HUES6 (cell line): ENCODE measurements around the gene HOXC9.
"Not testable (repeated sequence)": the region's sequence is repeated elsewhere in the genome, so short reads cannot be mapped to it uniquely, and the experiment has no call there.

Experiments used
- H3K27ac ChIP-seq: 2 replicates; pipeline ENCODE4 v1.7.0; 2013; ENCODE audit warnings: low read depth, mild to moderate bottlenecking, low read length, inconsistent platforms
- H3K27me3 ChIP-seq: 2 replicates; pipeline ENCODE4 v1.6.1; 2013; ENCODE audit warnings: low read length; ENCODE audit not compliant: control insufficient read depth, insufficient read depth
- H3K36me3 ChIP-seq: 2 replicates; pipeline ENCODE4 v1.6.1; 2013; ENCODE audit warnings: low read length; ENCODE audit not compliant: control insufficient read depth, insufficient read depth
- H3K4me1 ChIP-seq: 2 replicates; pipeline ENCODE4 v1.6.1; 2013; ENCODE audit warnings: low read length; ENCODE audit not compliant: control insufficient read depth, insufficient read depth
- H3K4me3 ChIP-seq: 2 replicates; pipeline ENCODE4 v1.5.1; 2013; ENCODE audit warnings: low read depth, low read length
- H3K9ac ChIP-seq: one replicate; pipeline ENCODE4 v1.6.1; 2013; ENCODE audit warnings: mild to moderate bottlenecking, low read length
- H3K9me3 ChIP-seq: 2 replicates; pipeline ENCODE4 v1.6.1; 2013; ENCODE audit warnings: low read depth, low read length; ENCODE audit not compliant: control insufficient read depth, insufficient read depth

The HOXC9 gene

DNA sequence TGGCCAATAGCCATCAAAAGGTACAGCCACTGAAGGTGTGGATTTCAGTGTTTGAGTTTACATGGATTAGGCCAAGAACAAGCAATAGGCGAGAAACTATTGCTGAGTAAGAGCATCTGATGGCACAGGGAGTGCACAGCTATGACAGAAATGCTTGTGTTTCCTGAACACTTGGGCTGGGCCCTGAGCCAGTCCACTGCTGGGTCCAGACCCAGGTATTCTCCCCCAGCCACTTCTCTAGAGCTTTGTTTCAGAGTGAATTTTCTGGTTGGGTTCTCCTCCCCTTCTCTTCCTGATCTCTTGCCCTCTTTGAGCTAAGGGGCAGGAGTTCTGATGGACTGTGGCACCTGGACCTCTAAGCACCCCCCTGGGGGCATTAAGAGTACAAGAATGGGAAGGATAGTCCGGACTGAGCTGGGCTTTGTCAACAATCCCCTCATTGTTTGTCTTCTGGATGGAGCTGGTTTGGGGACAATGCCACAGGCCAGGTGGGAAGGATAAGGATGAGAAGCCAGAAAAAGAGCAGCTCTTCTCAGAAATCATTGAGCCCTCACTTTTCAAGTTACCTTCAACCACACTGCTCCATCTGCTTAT, 41.2 kb downstream of the HOXC9 start:
- Histone ChIP-seq H3K4me1 (no peaks in the 10 kb centered on the region; the same call in 1 of the 2 replicates), H3K9me3 (no peaks in the 10 kb centered on the region), H3K36me3 (no peaks in the 10 kb centered on the region), H3K27me3 (peaks cover 100% of the 10 kb centered on the region), H3K27ac (no peak overlapping the region), H3K4me3 (no peak overlapping the region), H3K9ac (peak overlapping the region; percentile 3)

DNA sequence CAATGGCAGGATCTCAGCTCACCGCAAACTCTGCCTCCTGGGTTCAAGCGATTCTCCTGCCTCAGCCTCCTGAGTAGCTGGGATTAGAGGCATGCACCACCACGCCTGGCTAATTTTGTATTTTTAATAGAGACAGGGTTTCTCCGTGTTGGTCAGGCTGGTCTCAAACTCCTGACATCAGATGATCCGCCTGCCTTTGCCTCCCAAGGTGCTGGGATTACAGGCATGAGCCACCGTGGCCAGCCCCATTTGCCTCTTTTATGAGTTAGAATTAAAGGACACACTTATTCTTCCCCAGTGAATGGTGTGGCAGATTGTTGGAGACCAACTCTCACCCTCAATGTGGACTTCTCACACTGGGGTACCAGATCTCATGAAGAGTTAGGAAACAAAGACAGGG, 42.1 kb downstream of the HOXC9 start:
- not testable (repeated sequence) for H3K27ac ChIP-seq, H3K4me3 ChIP-seq, H3K4me1 ChIP-seq, H3K9me3 ChIP-seq, H3K36me3 ChIP-seq
- Histone ChIP-seq H3K9ac (peak overlapping the region; percentile 40), H3K27me3 (peaks cover 100% of the 10 kb centered on the region)

DNA sequence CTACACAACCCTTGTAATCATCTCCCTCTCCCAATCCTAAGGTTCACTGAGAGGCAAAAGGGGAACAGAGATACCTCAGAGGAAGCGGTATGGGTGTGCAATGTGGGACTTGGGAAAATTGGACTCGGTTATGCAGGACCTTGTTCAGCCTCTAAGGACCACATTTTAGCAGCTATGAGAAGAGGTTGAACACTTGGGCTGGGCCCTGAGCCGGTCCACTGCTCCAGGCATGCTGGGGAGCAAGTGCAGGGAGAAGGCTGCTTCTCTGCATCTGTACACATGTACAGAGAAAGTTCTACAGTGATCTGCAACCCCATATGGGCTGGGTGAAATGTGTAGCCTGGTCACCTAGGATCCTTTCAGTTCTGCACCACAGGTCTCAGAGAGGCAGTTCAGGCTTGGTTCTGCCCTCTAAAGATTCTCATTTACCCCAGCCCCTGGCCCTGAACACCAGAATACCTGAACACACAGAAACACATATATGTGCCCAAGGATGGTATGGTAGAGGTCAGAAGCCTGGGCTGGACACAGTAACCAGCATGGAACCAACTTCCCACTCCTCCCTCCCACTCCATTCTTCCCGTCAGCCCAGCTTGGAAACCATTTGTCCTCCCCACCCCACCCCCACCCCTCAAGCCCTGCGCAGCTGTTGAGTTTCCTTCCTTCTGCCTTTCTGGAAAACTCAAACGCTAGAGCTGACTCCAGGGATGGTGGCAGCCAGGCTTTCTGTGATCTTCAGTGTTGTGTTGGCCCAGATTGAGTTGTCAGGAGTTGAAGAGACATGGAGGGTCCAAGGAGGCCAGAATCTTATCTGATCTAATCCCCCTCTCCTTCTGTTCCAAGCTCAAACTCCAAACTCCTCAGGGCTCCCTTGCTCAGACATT, 43.3 kb downstream of the HOXC9 start:
- Histone ChIP-seq H3K27me3 (peaks cover 100% of the 10 kb centered on the region), H3K9ac (peak overlapping the region; percentile 70), H3K36me3 (no peaks in the 10 kb centered on the region), H3K9me3 (no peaks in the 10 kb centered on the region), H3K27ac (no peak overlapping the region; the same call in 1 of the 2 replicates), H3K4me3 (no peak overlapping the region; the same call in 1 of the 2 replicates), H3K4me1 (peaks cover 5% of the 10 kb centered on the region; the same call in 1 of the 2 replicates)

DNA sequence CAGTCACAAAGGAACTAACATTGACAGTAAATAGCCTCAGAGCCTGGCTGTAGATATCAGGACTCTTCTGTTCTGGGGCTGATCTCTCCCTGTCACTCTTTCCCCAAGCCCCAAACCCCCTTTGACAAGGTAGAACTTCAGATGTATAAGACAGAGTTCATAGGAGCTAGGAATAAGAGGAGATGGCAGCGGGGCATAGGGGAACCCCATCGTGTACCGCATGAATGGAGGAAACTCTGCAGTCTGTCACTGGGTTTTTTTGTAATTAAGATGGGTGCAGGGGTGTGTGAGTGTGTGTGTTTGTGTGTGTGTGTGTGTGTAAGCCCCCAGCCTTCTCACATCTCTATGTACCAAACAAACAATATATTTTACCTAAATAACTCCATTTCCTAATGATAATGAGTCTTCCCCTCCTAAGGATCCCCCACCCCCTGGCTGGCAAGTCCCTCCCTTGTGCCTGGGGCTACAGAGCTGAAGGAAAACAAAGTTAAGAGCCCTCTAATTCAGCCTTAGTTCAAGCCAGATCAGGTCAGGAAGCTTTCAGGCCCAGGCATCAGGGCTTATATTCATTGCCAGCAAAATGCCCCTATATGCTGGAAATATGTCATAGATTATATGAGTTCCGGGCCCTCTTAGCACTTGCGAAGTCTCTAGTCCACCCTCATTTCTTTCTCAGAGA, 44.6 kb downstream of the HOXC9 start:
- Histone ChIP-seq H3K4me3 (no peak overlapping the region; the same call in 1 of the 2 replicates), H3K27me3 (peaks cover 100% of the 10 kb centered on the region), H3K27ac (no peak overlapping the region), H3K4me1 (peaks cover 5% of the 10 kb centered on the region; the same call in 1 of the 2 replicates), H3K36me3 (no peaks in the 10 kb centered on the region), H3K9me3 (no peaks in the 10 kb centered on the region), H3K9ac (peak overlapping the region; percentile 49)

DNA sequence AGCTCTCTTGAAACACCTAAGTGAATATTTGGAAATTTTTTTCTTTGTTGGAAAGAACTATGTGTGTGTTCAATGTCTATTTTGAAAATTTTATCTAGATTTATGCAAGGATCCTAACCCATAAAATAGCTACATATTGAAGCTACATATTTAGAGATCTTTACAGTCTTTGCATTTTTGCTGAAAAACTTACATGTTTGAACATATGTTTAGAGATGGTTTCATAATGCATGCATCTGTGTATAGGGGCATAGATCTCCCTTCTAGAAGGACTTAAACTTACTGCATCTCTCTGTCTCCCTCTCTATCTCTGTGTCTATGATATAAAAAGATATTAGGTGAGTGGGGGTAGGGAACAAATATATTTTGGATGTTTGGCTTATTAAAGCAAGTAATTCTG, 45.4 kb downstream of the HOXC9 start:
- H3K36me3 ChIP-seq: no peaks in the 10 kb centered on the region
- no peak overlapping the region for H3K27ac ChIP-seq
- H3K9me3 ChIP-seq: no peaks in the 10 kb centered on the region
- H3K27me3 ChIP-seq: peaks cover 100% of the 10 kb centered on the region
- H3K4me1 ChIP-seq: peaks cover 13% of the 10 kb centered on the region
- no peak overlapping the region for H3K4me3 ChIP-seq
- peak overlapping the region; percentile 49 for H3K9ac ChIP-seq

DNA sequence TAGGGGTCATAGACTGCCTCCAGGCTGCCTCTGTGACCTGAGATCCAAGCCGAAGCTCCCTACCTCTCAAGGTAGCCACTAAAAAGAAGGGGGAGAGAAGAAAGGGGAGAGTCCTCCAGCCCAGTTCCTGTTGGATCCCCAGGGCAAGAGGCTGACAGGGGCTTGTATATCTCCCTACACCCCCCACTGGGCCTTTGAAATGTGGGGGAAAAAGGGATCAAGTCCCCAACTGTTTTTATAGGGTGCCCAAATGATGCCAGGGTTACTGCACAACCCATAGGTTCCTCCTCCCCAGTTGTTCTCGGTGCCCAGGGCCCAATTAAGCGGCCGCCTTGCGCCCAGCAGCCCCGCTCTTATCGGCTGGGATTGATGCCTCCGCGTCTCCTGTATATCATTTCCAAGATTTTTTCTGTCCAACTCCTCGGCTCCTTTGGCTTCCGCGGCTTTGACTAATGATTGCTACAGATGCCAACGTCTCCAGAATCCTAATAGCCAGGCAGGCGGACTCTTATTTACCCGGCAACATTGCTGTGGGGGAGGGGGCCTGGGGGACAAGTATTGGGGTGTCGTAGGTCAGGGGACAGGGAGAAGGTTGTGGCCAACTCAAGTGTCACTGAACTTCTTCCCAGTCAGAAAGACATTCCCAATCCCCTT, 46.0 kb downstream of the HOXC9 start:
- H3K27ac ChIP-seq: no peak overlapping the region
- H3K4me3 ChIP-seq: no peak overlapping the region
- H3K4me1 ChIP-seq: peaks cover 14% of the 10 kb centered on the region
- H3K9ac ChIP-seq: peak overlapping the region; percentile 49
- H3K36me3 ChIP-seq: no peaks in the 10 kb centered on the region
- no peaks in the 10 kb centered on the region for H3K9me3 ChIP-seq
- H3K27me3 ChIP-seq: peaks cover 100% of the 10 kb centered on the region

DNA sequence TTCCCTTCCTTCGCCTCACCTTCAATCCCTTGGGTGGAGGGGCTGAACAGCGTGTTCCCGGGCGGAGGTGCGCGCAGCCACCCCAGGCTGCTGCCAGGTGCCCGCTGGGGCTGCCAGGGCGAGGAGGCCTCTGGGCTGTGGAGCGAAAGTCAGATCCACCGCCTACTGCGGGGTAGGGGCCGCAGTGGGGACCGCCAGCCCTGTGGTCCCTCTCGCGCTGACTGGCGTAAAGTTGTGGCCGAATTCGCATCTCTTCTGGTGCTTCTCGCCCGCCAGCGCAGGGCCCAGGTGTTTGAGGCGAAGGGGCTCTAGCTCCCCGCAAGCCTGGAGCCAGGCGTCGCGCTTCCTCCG, 46.8 kb downstream of the HOXC9 start:
- H3K9ac ChIP-seq: peak overlapping the region; percentile 71
- H3K36me3 ChIP-seq: no peaks in the 10 kb centered on the region
- no peaks in the 10 kb centered on the region for H3K9me3 ChIP-seq
- peaks cover 20% of the 10 kb centered on the region for H3K4me1 ChIP-seq
- no peak overlapping the region for H3K27ac ChIP-seq
- H3K27me3 ChIP-seq: peaks cover 100% of the 10 kb centered on the region
- H3K4me3 ChIP-seq: peak overlapping the region; percentile 21; the same call in 1 of the 2 replicates

DNA sequence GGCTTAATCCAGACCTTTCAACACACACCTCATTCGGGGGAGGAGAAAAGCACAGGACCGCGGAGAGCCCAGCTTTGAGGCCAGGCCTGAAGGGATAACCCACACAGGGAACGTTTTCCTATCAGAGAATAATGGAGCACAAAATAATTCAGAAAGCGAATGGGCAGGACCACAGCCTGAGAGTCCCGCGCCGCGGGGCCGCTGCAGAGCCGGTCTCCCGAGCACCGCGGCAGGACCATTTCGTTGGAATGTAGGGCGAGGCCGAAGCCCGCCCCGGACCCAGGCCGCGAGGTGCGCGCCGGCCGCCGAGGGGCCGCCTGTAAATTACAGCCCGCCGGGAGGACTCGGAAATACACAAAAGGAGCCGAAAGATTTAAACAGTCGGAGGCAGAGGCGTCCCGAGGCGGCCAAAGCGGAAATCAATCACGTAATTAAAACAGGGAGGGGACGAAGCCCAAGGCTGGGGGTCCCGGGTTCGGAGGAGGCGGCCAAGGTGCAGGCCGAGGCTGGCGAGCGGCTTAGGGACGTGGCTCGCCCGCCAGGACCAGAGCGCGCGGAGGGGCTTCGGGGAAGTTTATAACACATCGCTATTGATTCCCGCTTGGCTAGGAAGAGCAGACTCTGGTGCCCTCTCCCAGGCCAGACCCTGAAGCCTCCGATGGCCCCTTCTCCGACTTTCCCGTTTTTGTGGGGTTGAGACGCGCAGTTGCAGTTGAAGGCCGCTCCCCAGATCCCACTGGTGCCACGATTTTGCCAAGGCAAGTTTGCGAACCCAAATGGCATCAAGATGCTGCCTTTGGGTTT, 47.4 kb downstream of the HOXC9 start:
- H3K27me3 ChIP-seq: peaks cover 100% of the 10 kb centered on the region
- H3K9me3 ChIP-seq: no peaks in the 10 kb centered on the region
- H3K27ac ChIP-seq: no peak overlapping the region
- H3K36me3 ChIP-seq: no peaks in the 10 kb centered on the region
- peak overlapping the region; percentile 71 for H3K9ac ChIP-seq
- H3K4me3 ChIP-seq: peak overlapping the region; percentile 21; the same call in 1 of the 2 replicates
- H3K4me1 ChIP-seq: peaks cover 25% of the 10 kb centered on the region

DNA sequence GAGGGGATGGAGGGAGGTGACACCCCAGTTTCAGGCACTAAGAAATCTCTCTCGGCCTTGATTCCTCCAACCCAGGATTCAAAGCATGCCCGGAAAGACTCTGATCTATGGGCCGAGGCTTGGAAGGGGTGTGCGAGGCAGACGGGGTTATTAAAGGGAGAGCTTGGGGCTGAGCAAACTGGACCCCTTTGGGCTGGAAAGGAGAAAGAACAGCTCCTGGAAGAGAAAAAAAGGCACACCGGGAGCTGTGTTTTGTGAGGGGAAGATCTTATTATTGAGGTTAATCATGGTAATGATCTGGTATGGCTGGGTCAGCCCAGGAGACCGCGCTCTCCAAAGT, 48.0 kb downstream of the HOXC9 start:
- H3K36me3 ChIP-seq: no peaks in the 10 kb centered on the region
- no peak overlapping the region; the same call in 1 of the 2 replicates for H3K4me3 ChIP-seq
- H3K9ac ChIP-seq: peak overlapping the region; percentile 71
- H3K27ac ChIP-seq: no peak overlapping the region
- peaks cover 100% of the 10 kb centered on the region for H3K27me3 ChIP-seq
- peaks cover 30% of the 10 kb centered on the region for H3K4me1 ChIP-seq
- no peaks in the 10 kb centered on the region for H3K9me3 ChIP-seq

DNA sequence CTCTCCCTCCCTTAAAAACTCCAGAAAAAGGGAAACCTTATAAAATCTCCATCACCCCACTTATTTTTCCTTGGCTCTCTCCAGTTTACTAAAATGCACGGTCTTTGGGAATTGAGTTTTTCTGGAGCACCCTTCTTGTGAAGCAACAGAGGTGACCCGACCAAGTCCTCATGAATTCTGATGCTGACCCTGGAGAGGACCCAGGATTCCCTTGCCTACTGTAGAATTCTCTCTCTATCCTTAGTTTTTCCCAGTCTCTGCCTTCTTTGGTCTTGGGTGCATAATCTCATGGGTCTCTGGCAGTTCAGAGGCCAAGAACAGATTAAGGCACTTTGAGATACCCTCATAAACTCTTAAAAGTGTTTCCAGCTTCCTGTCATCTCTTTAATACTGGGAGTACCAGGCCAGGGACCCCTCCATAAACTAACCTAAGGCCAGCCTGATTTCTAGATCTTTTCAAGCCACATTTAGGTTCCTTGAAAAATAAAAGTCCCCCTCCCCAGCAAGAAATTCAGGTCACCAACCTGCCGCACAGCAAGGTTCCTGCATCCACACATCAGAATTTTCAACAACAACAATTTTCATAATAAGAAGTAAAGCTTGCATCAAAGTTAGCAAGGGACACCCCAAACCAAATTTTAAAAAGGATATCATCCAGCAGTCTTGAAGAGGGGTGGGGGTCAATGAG, 48.6 kb downstream of the HOXC9 start:
- Histone ChIP-seq H3K4me3 (no peak overlapping the region), H3K4me1 (peaks cover 33% of the 10 kb centered on the region), H3K9me3 (no peaks in the 10 kb centered on the region), H3K9ac (no peak overlapping the region), H3K36me3 (no peaks in the 10 kb centered on the region), H3K27me3 (peaks cover 100% of the 10 kb centered on the region), H3K27ac (no peak overlapping the region)
